ENCODE results near the gene TSC22D1. TPM values are rescaled to one million over a fixed set of nuclear protein-coding genes. Genes with fewer than 3 reads are reported as not detected.
A peak's percentile ranks its signal among the peaks of the same experiment; 100 is the strongest.
"Not testable (repeated sequence)": the region's sequence is repeated elsewhere in the genome, so short reads cannot be mapped to it uniquely, and the experiment has no call there.

Gene TSC22D1
- total and polyA plus RNA-seq, 2 of the 4 experiments (the other 2 are of a cell fraction) = 30.8 to 42.2 TPM

DNA sequence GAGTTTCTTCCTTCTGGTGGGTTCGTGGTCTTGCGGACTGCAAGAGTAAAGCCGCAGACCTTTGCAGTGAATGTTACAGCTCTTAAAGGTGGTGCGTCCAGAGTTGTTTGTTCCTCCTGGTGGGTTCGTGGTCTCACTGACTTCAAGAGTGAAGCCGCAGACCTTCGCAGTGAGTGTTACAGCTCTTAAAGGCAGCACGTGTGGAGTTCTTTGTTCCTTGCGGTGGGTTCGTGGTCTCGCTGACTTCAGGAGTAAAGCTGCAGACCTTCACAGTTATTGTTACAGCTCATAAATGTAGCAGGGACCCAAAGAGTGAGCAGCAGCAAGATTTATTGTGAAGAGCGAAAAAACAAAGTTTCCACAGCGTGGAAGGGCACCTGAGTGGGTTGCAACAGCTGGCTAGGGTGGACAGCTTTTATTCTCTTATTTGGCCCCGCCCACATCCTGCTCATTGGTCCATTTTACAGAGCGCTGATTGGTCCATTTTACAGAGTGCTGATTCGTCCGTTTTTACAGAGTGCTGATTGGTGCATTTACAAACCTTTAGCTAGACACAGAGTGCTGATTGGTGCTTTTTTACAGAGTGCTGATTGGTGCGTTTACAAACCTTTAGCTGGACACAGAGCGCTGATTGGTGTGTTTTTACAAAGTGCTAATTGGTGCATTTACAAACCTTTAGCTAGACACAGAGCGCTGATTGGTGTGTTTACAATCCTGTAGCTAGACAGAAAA, 17.9 kb upstream of the TSC22D1 start:
- POLR2A ChIA-PET (ENCODE audit: unreplicated experiment); H2BK120ac ChIP-seq (ENCODE audit: low read depth, low read length); H2AK5ac ChIP-seq (ENCODE audit: low read depth, low read length); H4K5ac ChIP-seq (ENCODE audit: low read depth, low read length); CTCF ChIA-PET; H3K27ac ChIP-seq (ENCODE audit: insufficient read depth, low read length); H2AK9ac ChIP-seq (replicated peaks; ENCODE audit: low read depth, low read length, poor library complexity); dilution Hi-C loops (cut with HindIII; ENCODE audit: low sequenced_read_pairs, unreplicated experiment); H3K9me3 ChIP-seq (ENCODE audit: control insufficient read depth, insufficient read depth, low read length); ATAC-seq (ENCODE audit: low read depth); H3K27me3 ChIP-seq (ENCODE audit: control insufficient read depth, insufficient read depth, low read length); H3K14ac ChIP-seq (replicated peaks; ENCODE audit: low read depth, low read length); H4K91ac ChIP-seq (ENCODE audit: insufficient read depth, low read depth, low read length); intact Hi-C loops (cut with micrococcal nuclease); H3K23ac ChIP-seq (ENCODE audit: low read depth, low read length); H3K36me3 ChIP-seq (ENCODE audit: control insufficient read depth, insufficient read depth, low read length); H3K4me1 ChIP-seq (ENCODE audit: control insufficient read depth, insufficient read depth, low read length); H3K4ac ChIP-seq (ENCODE audit: low read depth, low read length); H3K4me3 ChIP-seq (ENCODE audit: insufficient read depth, low read depth, low read length); H3K9me1 ChIP-seq (ENCODE audit: insufficient read depth, low read length); H3K9ac ChIP-seq (ENCODE audit: low read depth, low read length); H2BK15ac ChIP-seq (ENCODE audit: low read depth, low read length); in situ Hi-C loops (cut with MboI; ENCODE audit: low sequenced_read_pairs); H3K4me2 ChIP-seq (ENCODE audit: low read depth, low read length); H3K79me1 ChIP-seq (ENCODE audit: low read depth in 1 of 2, low read length in 2 of 2); H2AFZ ChIP-seq (replicated peaks; ENCODE audit: low read length, poor library complexity); H4K20me1 ChIP-seq (ENCODE audit: insufficient read depth, low read length); DNase-seq; H2BK5ac ChIP-seq (ENCODE audit: low read depth, low read length, poor library complexity, severe bottlenecking); H3K56ac ChIP-seq (ENCODE audit: extremely low read depth, insufficient read depth, low read length); H2BK20ac ChIP-seq (ENCODE audit: low read depth, low read length); BruUV-seq (replicated peaks); H4K8ac ChIP-seq (ENCODE audit: low read depth in 2 of 2, low read length in 2 of 2); H3K18ac ChIP-seq (ENCODE audit: low read depth, low read length): not testable (repeated sequence)
- WGBS, 2 experiments (ENCODE audit: extremely low coverage in 2 of 2, insufficient read length in 1 of 2) = 96% methylated on average over 12 of the region's 20 CpGs; no CpG with 5 or more reads in 1 of the 2 experiments
- 0 out of 2 replicates have a peak, but pooled peaks have one; percentile 10 for TF ChIP-seq MAFK (IDR thresholded peaks at IDR 0.05; ENCODE audit: low read depth, low read length)

Data from IMR-90 (cell line).